ENCODE measurements around the gene RRP8.

- no peak for TF ChIP-seq EZH2 (IDR thresholded peaks at IDR 0.05; ENCODE audit: low read depth, low read length, severe bottlenecking)
- TF ChIP-seq, protein P1, sequence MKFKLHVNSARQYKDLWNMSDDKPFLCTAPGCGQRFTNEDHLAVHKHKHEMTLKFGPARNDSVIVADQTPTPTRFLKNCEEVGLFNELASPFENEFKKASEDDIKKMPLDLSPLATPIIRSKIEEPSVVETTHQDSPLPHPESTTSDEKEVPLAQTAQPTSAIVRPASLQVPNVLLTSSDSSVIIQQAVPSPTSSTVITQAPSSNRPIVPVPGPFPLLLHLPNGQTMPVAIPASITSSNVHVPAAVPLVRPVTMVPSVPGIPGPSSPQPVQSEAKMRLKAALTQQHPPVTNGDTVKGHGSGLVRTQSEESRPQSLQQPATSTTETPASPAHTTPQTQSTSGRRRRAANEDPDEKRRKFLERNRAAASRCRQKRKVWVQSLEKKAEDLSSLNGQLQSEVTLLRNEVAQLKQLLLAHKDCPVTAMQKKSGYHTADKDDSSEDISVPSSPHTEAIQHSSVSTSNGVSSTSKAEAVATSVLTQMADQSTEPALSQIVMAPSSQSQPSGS (IDR thresholded peaks at IDR 0.05; ENCODE audit: low read length), result no peak
- TF ChIP-seq ATF3 (IDR thresholded peaks at IDR 0.05; ENCODE audit: insufficient read depth, low read depth, low read length), result no peak
Measured at GRCh38 chr11:6625156-6625831, 21.9 kb upstream of the RRP8 start.
